Activated CD4-positive, alpha-beta T cell treated with anti-CD3 and anti-CD28 coated beads for 36 hours (primary cell): ENCODE data around the gene CEMP1. TPM values are rescaled to one million over a fixed set of nuclear protein-coding genes. Genes with fewer than 3 reads are reported as not detected.

ENCODE experiments used
- ATAC-seq: fragments of 200-7000 bp; cut with Tn5 transposase; one replicate; pipeline ENCODE4 v1.10.0; 2021; ENCODE audit warnings: mild to moderate bottlenecking, moderate library complexity
- CTCF ChIA-PET: fragments of 350-600 bp; sonication (Branson Sonifier 250); formaldehyde crosslinking; loops from one replicate; lab custom pipeline; 2021; ENCODE audit warnings: antibody characterized with exemption; lab: Charles Lee
- POLR2A ChIA-PET: fragments of 350-600 bp; sonication (Branson Sonifier 250); formaldehyde crosslinking; loops from one replicate; lab custom pipeline; 2021; ENCODE audit warnings: antibody characterized with exemption, inconsistent platforms; lab: Charles Lee
- DNase-seq: peaks from one replicate; pipeline ENCODE4 v3.0.0-alpha.2; 2020
- H3K27ac Mint-ChIP-seq: one replicate; pipeline ENCODE4 v1.8.0; 2021; ENCODE audit warnings: mixed read lengths
- H3K27me3 Mint-ChIP-seq: one replicate; pipeline ENCODE4 v1.8.0; 2021; ENCODE audit warnings: mixed read lengths
- H3K36me3 Mint-ChIP-seq: one replicate; pipeline ENCODE4 v1.8.0; 2021; ENCODE audit warnings: low read depth, mixed read lengths
- H3K4me1 Mint-ChIP-seq: one replicate; pipeline ENCODE4 v1.8.0; 2021; ENCODE audit warnings: mixed read lengths
- H3K4me3 Mint-ChIP-seq: one replicate; pipeline ENCODE4 v1.8.0; 2021; ENCODE audit warnings: mild to moderate bottlenecking, moderate library complexity, mixed read lengths
- H3K9me3 Mint-ChIP-seq: one replicate; pipeline ENCODE4 v1.8.0; 2021; ENCODE audit warnings: low read depth, mixed read lengths
- intact Hi-C, 2 experiments: fragments of 100-400 bp; cut with DNase I in 1 of 2; cut with micrococcal nuclease in 1 of 2; formaldehyde crosslinking; loops; one replicate each; pipeline versions ENCODE4 v1.14.2 to v1.15.1; 2022 to 2024; cut with DNase I, micrococcal nuclease
- microRNA-seq: library from miRNA; unstranded; fragments of <30 nt; microRNA quantifications from one replicate; pipeline ENCODE4 v1.2.0, GENCODE V29; 2021; ENCODE audit warnings: borderline replicate concordance
- total RNA-seq, 2 experiments: library from RNA; stranded (reverse); gene quantifications; one replicate each; pipeline ENCODE4 v1.2.3, GENCODE V29; 2021

The CEMP1 gene
- total RNA-seq, 2 experiments from 2014 or later: not detected

DNA sequence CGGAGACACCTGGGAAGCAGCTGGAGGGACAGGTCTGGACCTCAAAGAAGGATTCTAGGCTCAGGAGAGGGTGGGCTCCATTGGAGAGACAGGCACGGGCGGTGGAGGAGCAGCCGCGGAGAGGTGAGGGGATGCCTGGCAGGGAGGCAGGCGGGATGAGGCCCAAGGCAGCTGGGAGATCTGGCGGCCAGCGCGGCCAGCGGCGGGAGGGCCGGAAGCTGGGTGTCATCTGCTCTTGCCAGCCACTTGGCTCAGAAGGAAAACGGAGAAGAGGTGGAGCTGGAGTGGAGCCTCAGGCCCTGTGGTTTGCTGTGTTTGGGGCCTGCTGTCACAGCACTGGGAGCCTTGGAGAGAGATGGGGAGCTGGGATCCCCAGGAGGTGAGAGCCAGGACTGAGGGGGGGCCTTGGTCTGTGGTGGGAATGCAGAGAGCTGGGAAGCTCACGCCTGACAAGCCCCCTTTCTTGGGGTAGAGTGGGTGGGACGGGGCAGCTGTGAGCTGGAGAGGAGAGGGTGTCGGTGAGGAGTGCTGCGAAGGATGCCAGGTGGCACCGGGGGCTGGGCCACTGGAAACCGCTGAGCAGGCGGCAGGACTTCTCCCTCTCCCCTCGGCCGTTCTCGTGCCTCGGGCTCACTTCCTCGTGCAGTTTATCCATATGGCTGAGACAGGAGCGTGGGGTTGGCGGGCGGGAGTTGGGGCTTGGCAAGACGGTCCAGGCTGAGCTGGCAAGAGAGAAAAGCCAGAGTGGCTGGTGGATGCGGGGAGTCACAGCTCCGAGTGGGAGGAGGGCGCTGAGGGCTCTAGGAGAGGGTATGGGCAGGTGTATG is 48.3 kb downstream of the CEMP1 start:
- no peak for DNase-seq
- intact Hi-C loops: loop anchor here in 1 of 2 experiments (10.0 kb wide), 1 partner anchor 458 kb away; the partner anchor contains the start of gene NHERF2
- Mint-ChIP-seq H3K4me3 (no peak overlapping the region), H3K9me3 (no peaks in the 10 kb centered on the region), H3K4me1 (peaks cover 11% of the 10 kb centered on the region), H3K36me3 (peaks cover 2% of the 10 kb centered on the region), H3K27ac (no peak overlapping the region), H3K27me3 (no peaks in the 10 kb centered on the region)
- ChIA-PET POLR2A (no interaction called here), CTCF (interaction anchor here (1.1 kb wide), 1 partner anchor 50 kb away, joined by 3 read pairs; no protein-coding TSS in a partner anchor)
- ATAC-seq: no peak

DNA sequence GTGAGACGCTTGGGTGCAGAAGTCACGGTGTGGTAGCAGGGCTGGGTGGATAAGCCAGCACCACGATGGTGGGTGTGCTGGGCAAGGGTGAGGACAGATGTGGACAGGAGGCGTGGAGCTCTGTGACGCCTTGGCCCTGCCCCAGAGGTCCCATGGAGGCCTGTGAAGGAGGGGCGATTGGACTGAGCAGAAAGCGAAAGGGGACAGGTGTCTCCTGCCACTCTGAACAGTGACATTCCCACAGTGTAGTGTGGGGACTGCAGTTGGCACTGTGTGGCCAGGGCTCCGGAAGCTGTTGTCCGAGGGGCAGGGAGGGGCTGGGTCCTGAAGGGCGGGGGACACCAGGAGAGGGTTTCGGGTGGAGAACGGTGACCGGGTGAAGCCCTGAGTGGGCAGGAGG is 49.0 kb downstream of the CEMP1 start:
- no peak for DNase-seq
- no peaks in the 10 kb centered on the region for H3K27me3 Mint-ChIP-seq
- H3K4me1 Mint-ChIP-seq: peaks cover 7% of the 10 kb centered on the region
- ChIA-PET CTCF (interaction anchor here (0.6 kb wide), 1 partner anchor 54 kb away, joined by 3 read pairs; no protein-coding TSS in a partner anchor), POLR2A (no interaction called here)
- intact Hi-C loops: loop anchor here in 1 of 2 experiments (10.0 kb wide), 1 partner anchor 457 kb away; the partner anchor contains the start of gene NHERF2
- H3K9me3 Mint-ChIP-seq: no peaks in the 10 kb centered on the region
- H3K36me3 Mint-ChIP-seq: peaks cover 2% of the 10 kb centered on the region
- no peak for ATAC-seq
- no peak overlapping the region for H3K4me3 Mint-ChIP-seq
- no peak overlapping the region for H3K27ac Mint-ChIP-seq

DNA sequence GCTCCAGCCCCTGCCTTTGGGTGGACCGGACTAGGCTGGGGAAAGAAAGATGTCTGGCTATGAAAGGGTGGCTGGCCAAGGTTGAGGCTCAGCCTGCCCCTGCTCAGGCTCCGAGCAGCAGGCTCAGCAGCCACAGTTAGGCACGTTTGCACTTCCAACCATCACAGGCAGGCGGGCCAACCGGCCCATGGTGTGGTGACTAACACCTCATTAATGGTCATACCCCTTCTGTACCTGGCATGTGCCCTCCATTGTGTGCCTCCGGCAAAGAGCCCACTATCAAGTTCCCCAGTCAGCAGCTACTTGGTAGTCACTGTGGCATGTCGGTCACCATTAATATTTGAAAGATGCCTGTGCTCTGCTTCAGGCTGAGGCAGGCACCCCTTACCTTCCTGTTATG is 49.5 kb downstream of the CEMP1 start:
- ATAC-seq (no peak), DNase-seq (no peak)
- intact Hi-C loops: loop anchor here in 1 of 2 experiments (10.0 kb wide), 1 partner anchor 457 kb away; the partner anchor contains the start of gene NHERF2
- no peaks in the 10 kb centered on the region for H3K9me3 Mint-ChIP-seq
- H3K4me3 Mint-ChIP-seq: no peak overlapping the region
- ChIA-PET CTCF (interaction anchor here (0.6 kb wide), 1 partner anchor 53 kb away, joined by 3 read pairs; no protein-coding TSS in a partner anchor), POLR2A (no interaction called here)
- H3K27ac Mint-ChIP-seq: no peak overlapping the region
- H3K4me1 Mint-ChIP-seq: peaks cover 2% of the 10 kb centered on the region
- H3K27me3 Mint-ChIP-seq: no peaks in the 10 kb centered on the region
- peaks cover under 1% of the 10 kb centered on the region for H3K36me3 Mint-ChIP-seq

DNA sequence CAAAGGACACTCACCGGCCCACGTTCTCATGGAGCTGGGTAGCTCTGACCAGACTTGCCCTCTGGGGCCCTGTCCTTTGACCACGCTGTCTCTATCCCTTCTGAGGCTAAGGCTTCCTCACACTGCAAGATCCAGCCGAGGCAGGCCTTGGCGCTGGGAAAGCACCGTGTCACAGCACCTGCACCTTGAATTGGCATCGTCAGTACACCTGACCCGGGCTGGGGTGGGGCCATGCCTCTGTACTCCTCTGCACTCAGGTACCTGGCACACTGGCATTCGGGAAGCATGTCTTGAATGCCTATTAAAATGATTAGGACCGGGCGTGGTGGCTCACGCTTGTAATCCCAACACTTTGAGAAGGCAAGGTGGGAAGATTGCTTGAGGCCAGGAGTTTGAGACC is 50.3 kb downstream of the CEMP1 start:
- ChIA-PET POLR2A (no interaction called here), CTCF (no interaction called here)
- DNase-seq: no peak
- no peaks in the 10 kb centered on the region for H3K9me3 Mint-ChIP-seq
- no peaks in the 10 kb centered on the region for H3K36me3 Mint-ChIP-seq
- no peak overlapping the region for H3K4me3 Mint-ChIP-seq
- H3K27ac Mint-ChIP-seq: no peak overlapping the region
- no peaks in the 10 kb centered on the region for H3K27me3 Mint-ChIP-seq
- no peak for ATAC-seq
- H3K4me1 Mint-ChIP-seq: no peaks in the 10 kb centered on the region
- intact Hi-C loops: loop anchor here in 1 of 2 experiments (10.0 kb wide), 1 partner anchor 456 kb away; the partner anchor contains the start of gene NHERF2

Small RNAs within 50 kb of the gene (microRNA-seq; reads per million reads assigned to microRNA genes)
- 1.1 reads per million for gene MIR3178

Other genes with a start within 250 kb of the CEMP1 start
- gene ABCA3, start 190.7 kb downstream of the CEMP1 start, total RNA-seq: 1 to 10 TPM; 6.0 to 7.2 TPM
- gene CCNF, start 102.0 kb downstream of the CEMP1 start, total RNA-seq: 10 to 100 TPM; 52.2 to 53.4 TPM
- gene TEDC2, start 71.3 kb downstream of the CEMP1 start, total RNA-seq: 10 to 100 TPM; 21.0 to 23.1 TPM
- not detected for gene NTN3, start 60.1 kb downstream of the CEMP1 start, total RNA-seq
- 10 to 100 TPM; 10.4 to 12.7 TPM for gene TBC1D24, start 56.3 kb downstream of the CEMP1 start, total RNA-seq
- gene ATP6V0C, start 17.5 kb downstream of the CEMP1 start, total RNA-seq: 100 to 1,000 TPM in 1 of 2 experiments, 10 to 100 TPM in 1; 91.7 to 130 TPM
- gene AMDHD2, start 11.0 kb downstream of the CEMP1 start, total RNA-seq: 10 to 100 TPM; 20.9 to 31.6 TPM
- 10 to 100 TPM; 30.4 to 34.5 TPM for gene PDPK1, start 6.6 kb upstream of the CEMP1 start, total RNA-seq
- gene KCTD5, start 151.1 kb upstream of the CEMP1 start, total RNA-seq: 10 to 100 TPM; 24.0 to 26.2 TPM
- gene PRSS27, start 188.8 kb upstream of the CEMP1 start, total RNA-seq: 1 to 10 TPM; 2.3 to 2.4 TPM
- 100 to 1,000 TPM; 517 to 598 TPM for gene SRRM2, start 221.2 kb upstream of the CEMP1 start, total RNA-seq
- 100 to 1,000 TPM; 268 to 269 TPM for gene ELOB, start 245.9 kb upstream of the CEMP1 start, total RNA-seq